Naive thymus-derived CD4-positive, alpha-beta T cell (primary cell): ENCODE measurements around the gene SLC27A3. TPM values are rescaled to one million over a fixed set of nuclear protein-coding genes. Genes with fewer than 3 reads are reported as not detected.

ENCODE experiments used
- polyA plus RNA-seq, 2 donors: library from polyadenylated mRNA; unstranded; fragments of 300-500 nt; fragmentation: Illumina TruSeq; gene quantifications; one replicate each; pipeline ENCODE4 v1.2.3, GENCODE V29; 2021
- total RNA-seq, 6 experiments: library from RNA in 5 of 6; stranded (reverse) in 5 of 6; gene quantifications; 1 replicate in 5 of 6; 2 replicates in 1 of 6; pipeline ENCODE4 v1.2.3 and lab custom pipeline; 2021 to 2026

Gene SLC27A3
- total and polyA plus RNA-seq, 7 experiments from 2014 or later, result 3.4 to 34.2 (median 11.0) TPM

Other genes starting within 250 kb of the SLC27A3 start
- gene S100A6, start 239.4 kb upstream of the SLC27A3 start, total RNA-seq, result 100 to 1,000 TPM; 178 to 433 (median 201) TPM
- gene S100A6, start 239.4 kb upstream of the SLC27A3 start, polyA plus RNA-seq, result 100 to 1,000 TPM; 424 to 568 TPM
- 1 to 10 TPM in 2 of 5 experiments, under 1 TPM in 1, not detected in 2; 0.78 to 2.0 (median 1.2) TPM for gene S100A5, start 234.5 kb upstream of the SLC27A3 start, total RNA-seq
- 1 to 10 TPM in 1 of 2 donors, under 1 TPM in 1; 0.91 to 1.5 TPM for gene S100A5, start 234.5 kb upstream of the SLC27A3 start, polyA plus RNA-seq
- 100 to 1,000 TPM in 3 of 5 experiments, 10 to 100 TPM in 2; 54.0 to 766 (median 204) TPM for gene S100A4, start 229.6 kb upstream of the SLC27A3 start, total RNA-seq
- gene S100A4, start 229.6 kb upstream of the SLC27A3 start, polyA plus RNA-seq, result 100 to 1,000 TPM; 259 to 359 TPM
- gene S100A3, start 226.1 kb upstream of the SLC27A3 start, total RNA-seq, result not detected
- not detected for gene S100A3, start 226.1 kb upstream of the SLC27A3 start, polyA plus RNA-seq
- gene S100A2, start 209.6 kb upstream of the SLC27A3 start, total RNA-seq, result 1 to 10 TPM in 1 of 5 experiments, not detected in 4; 1.1 TPM
- gene S100A2, start 209.6 kb upstream of the SLC27A3 start, polyA plus RNA-seq, result not detected
- not detected for gene S100A16, start 162.3 kb upstream of the SLC27A3 start, total RNA-seq
- not detected for gene S100A16, start 162.3 kb upstream of the SLC27A3 start, polyA plus RNA-seq
- gene S100A14, start 159.1 kb upstream of the SLC27A3 start, total RNA-seq, result not detected
- gene S100A14, start 159.1 kb upstream of the SLC27A3 start, polyA plus RNA-seq, result not detected
- gene S100A13, start 147.9 kb upstream of the SLC27A3 start, total RNA-seq, result 1 to 10 TPM; 2.6 to 4.0 (median 3.1) TPM
- gene S100A13, start 147.9 kb upstream of the SLC27A3 start, polyA plus RNA-seq, result 1 to 10 TPM; 1.4 to 1.5 TPM
- not detected for gene S100A1, start 147.0 kb upstream of the SLC27A3 start, total RNA-seq
- gene S100A1, start 147.0 kb upstream of the SLC27A3 start, polyA plus RNA-seq, result not detected
- gene CHTOP, start 141.3 kb upstream of the SLC27A3 start, total RNA-seq, result 100 to 1,000 TPM in 4 of 5 experiments, 10 to 100 TPM in 1; 85.2 to 143 (median 116) TPM
- 10 to 100 TPM; 57.4 to 95.7 TPM for gene CHTOP, start 141.3 kb upstream of the SLC27A3 start, polyA plus RNA-seq
- 10 to 100 TPM; 10.2 to 43.5 (median 29.8) TPM for gene SNAPIN, start 116.7 kb upstream of the SLC27A3 start, total RNA-seq
- gene SNAPIN, start 116.7 kb upstream of the SLC27A3 start, polyA plus RNA-seq, result 10 to 100 TPM; 77.3 to 84.5 TPM
- gene ILF2, start 104.4 kb upstream of the SLC27A3 start, total RNA-seq, result 100 to 1,000 TPM in 3 of 5 experiments, 10 to 100 TPM in 2; 83.6 to 177 (median 113) TPM
- 100 to 1,000 TPM; 147 to 166 TPM for gene ILF2, start 104.4 kb upstream of the SLC27A3 start, polyA plus RNA-seq
- gene NPR1, start 96.7 kb upstream of the SLC27A3 start, total RNA-seq, result not detected
- not detected for gene NPR1, start 96.7 kb upstream of the SLC27A3 start, polyA plus RNA-seq
- 10 to 100 TPM; 43.6 to 68.1 (median 56.8) TPM for gene INTS3, start 47.4 kb upstream of the SLC27A3 start, total RNA-seq
- 10 to 100 TPM in 1 of 2 donors, 1 to 10 TPM in 1; 9.5 to 14.1 TPM for gene INTS3, start 47.4 kb upstream of the SLC27A3 start, polyA plus RNA-seq
- 100 to 1,000 TPM in 1 of 5 experiments, 10 to 100 TPM in 4; 67.3 to 102 (median 75.5) TPM for gene GATAD2B, start 147.6 kb downstream of the SLC27A3 start, total RNA-seq
- 1 to 10 TPM; 4.8 to 5.3 TPM for gene GATAD2B, start 147.6 kb downstream of the SLC27A3 start, polyA plus RNA-seq
- gene DENND4B, start 171.3 kb downstream of the SLC27A3 start, total RNA-seq, result 100 to 1,000 TPM; 148 to 223 (median 197) TPM
- 10 to 100 TPM; 12.5 to 27.0 TPM for gene DENND4B, start 171.3 kb downstream of the SLC27A3 start, polyA plus RNA-seq
- gene CRTC2, start 183.2 kb downstream of the SLC27A3 start, total RNA-seq, result 100 to 1,000 TPM in 4 of 5 experiments, 10 to 100 TPM in 1; 86.1 to 157 (median 119) TPM
- 10 to 100 TPM; 25.2 to 44.8 TPM for gene CRTC2, start 183.2 kb downstream of the SLC27A3 start, polyA plus RNA-seq
- 10 to 100 TPM; 14.4 to 53.2 (median 18.7) TPM for gene SLC39A1, start 188.1 kb downstream of the SLC27A3 start, total RNA-seq
- 10 to 100 TPM; 27.8 to 37.4 TPM for gene SLC39A1, start 188.1 kb downstream of the SLC27A3 start, polyA plus RNA-seq
- 1 to 10 TPM; 4.6 to 8.4 (median 7.0) TPM for gene CREB3L4, start 192.5 kb downstream of the SLC27A3 start, total RNA-seq
- 1 to 10 TPM; 6.2 to 7.7 TPM for gene CREB3L4, start 192.5 kb downstream of the SLC27A3 start, polyA plus RNA-seq
- gene JTB, start 202.3 kb downstream of the SLC27A3 start, total RNA-seq, result 100 to 1,000 TPM in 3 of 5 experiments, 10 to 100 TPM in 2; 78.4 to 134 (median 104) TPM
- 100 to 1,000 TPM; 294 to 319 TPM for gene JTB, start 202.3 kb downstream of the SLC27A3 start, polyA plus RNA-seq
- gene RAB13, start 210.9 kb downstream of the SLC27A3 start, total RNA-seq, result 1 to 10 TPM in 2 of 5 experiments, under 1 TPM in 2, not detected in 1; 0.45 to 2.2 (median 1.4) TPM
- not detected for gene RAB13, start 210.9 kb downstream of the SLC27A3 start, polyA plus RNA-seq
- gene RPS27, start 215.4 kb downstream of the SLC27A3 start, total RNA-seq, result 1,000 to 10,000 TPM; 2,313 to 8,530 (median 5,699) TPM
- over 10,000 TPM; 24,536 to 29,571 TPM for gene RPS27, start 215.4 kb downstream of the SLC27A3 start, polyA plus RNA-seq